Right cardiac atrium (tissue), 5 donors: Measurements from ENCODE around the gene PGAP1. TPM values are rescaled to one million over a fixed set of nuclear protein-coding genes. Genes with fewer than 3 reads are reported as not detected.

Experiments
- ATAC-seq, 2 donors: fragments of 200-7000 bp; cut with Tn5 transposase; one replicate each; pipeline versions ENCODE4 v1.8.0 to v1.9.1; 2020; ENCODE audit warnings: moderate library complexity in 2 of 2, mild to moderate bottlenecking in 1 of 2
- DNase-seq, 3 donors: peaks; one replicate each; pipeline ENCODE4 v3.0.0-alpha.2; 2020
- H3K27ac ChIP-seq: one replicate; pipeline ENCODE4 v1.5.1; 2013; ENCODE audit warnings: mild to moderate bottlenecking, low read length, control low read depth, moderate library complexity
- H3K27me3 ChIP-seq: one replicate; pipeline ENCODE4 v1.6.1; 2013; ENCODE audit not compliant: control insufficient read depth, insufficient read depth
- H3K4me1 ChIP-seq: one replicate; pipeline ENCODE4 v1.6.1; 2013; ENCODE audit warnings: low read length; ENCODE audit not compliant: control insufficient read depth, insufficient read depth
- H3K4me3 ChIP-seq: one replicate; pipeline ENCODE4 v1.5.1; 2013; ENCODE audit warnings: low read length, control low read depth
- H3K9me3 ChIP-seq: one replicate; pipeline ENCODE4 v1.6.1; 2013; ENCODE audit warnings: low read length; ENCODE audit not compliant: control insufficient read depth
- WGBS: extraction: QIAGEN DNeasy Blood & Tissue Kit; methylation state at CpG from one replicate; pipeline ENCODE4 v1.1.7; 2013; 5-methylcytosine and 5-hydroxymethylcytosine counted together
- intact Hi-C, 4 donors: fragments of 100-400 bp; cut with DNase I; formaldehyde crosslinking; loops; one replicate each; pipeline versions ENCODE4 v1.11.0 to v1.14.0; 2022 to 2023
- polyA plus RNA-seq: library from polyadenylated mRNA; stranded (reverse); fragments of 200-250 nt; gene quantifications from one replicate; pipeline ENCODE4 v1.2.3, GENCODE V29; 2013
- total RNA-seq, 4 donors: library from RNA; stranded (reverse); fragmentation: NEBNext Ultra II Directional; extraction: Animal tissue kit (Norgen Biotek cat#: 25700); gene quantifications; one replicate each; pipeline ENCODE4 v1.2.1, GENCODE V29; 2021
- donor health status: healthy with polysubstance abuse.
- donor health status: DM: no; HTN: yes; CAD: no.
- donor health status: DM: no; HTN: no; CAD: no.
- donor health status: DM: no; HTN: yes; CAD: no; lungs with severe emphysema.
- donor health status: DM: yes; HTN: yes; CAD: no.

Gene PGAP1
- total and polyA plus RNA-seq, 5 donors, result 2.2 to 12.5 (median 10.6) TPM

- Histone ChIP-seq H3K4me3 (no peak overlapping the region), H3K4me1 (no peaks in the 10 kb centered on the region), H3K9me3 (no peaks in the 10 kb centered on the region), H3K27ac (no peak overlapping the region), H3K27me3 (no peaks in the 10 kb centered on the region)
- intact Hi-C loops, result no loop called here
- no peak for DNase-seq
- ATAC-seq, result no peak
- WGBS, result 86% methylated on average over 3 of the region's 3 CpGs
Observed at GRCh38 chr2:196792865-196793264, 133.6 kb downstream of the PGAP1 start.

GRCh38 chr2:196783431-196784094 is 142.9 kb downstream of the PGAP1 start:
- ATAC-seq (no peak), DNase-seq (no peak)
- intact Hi-C loops, result no loop called here
- no peaks in the 10 kb centered on the region for H3K9me3 ChIP-seq
- WGBS, result 92% methylated on average over 4 of the region's 4 CpGs
- H3K27ac ChIP-seq, result no peak overlapping the region
- no peaks in the 10 kb centered on the region for H3K27me3 ChIP-seq
- no peak overlapping the region for H3K4me3 ChIP-seq
- H3K4me1 ChIP-seq, result no peaks in the 10 kb centered on the region

Other genes starting within 250 kb of the PGAP1 start
- 10 to 100 TPM; 22.4 to 25.9 (median 23.7) TPM for gene GTF3C3, start 127.0 kb downstream of the PGAP1 start, total RNA-seq
- gene GTF3C3, start 127.0 kb downstream of the PGAP1 start, polyA plus RNA-seq, result 9.6 TPM
- gene C2orf66, start 117.4 kb downstream of the PGAP1 start, total RNA-seq, result under 1 TPM in 1 of 4 donors, not detected in 3; 0.28 TPM
- gene C2orf66, start 117.4 kb downstream of the PGAP1 start, polyA plus RNA-seq, result 0.07 TPM